ENCODE data around the gene AK5.
A peak's percentile ranks its signal among the peaks of the same experiment; 100 is the strongest.

Gene AK5

DNA sequence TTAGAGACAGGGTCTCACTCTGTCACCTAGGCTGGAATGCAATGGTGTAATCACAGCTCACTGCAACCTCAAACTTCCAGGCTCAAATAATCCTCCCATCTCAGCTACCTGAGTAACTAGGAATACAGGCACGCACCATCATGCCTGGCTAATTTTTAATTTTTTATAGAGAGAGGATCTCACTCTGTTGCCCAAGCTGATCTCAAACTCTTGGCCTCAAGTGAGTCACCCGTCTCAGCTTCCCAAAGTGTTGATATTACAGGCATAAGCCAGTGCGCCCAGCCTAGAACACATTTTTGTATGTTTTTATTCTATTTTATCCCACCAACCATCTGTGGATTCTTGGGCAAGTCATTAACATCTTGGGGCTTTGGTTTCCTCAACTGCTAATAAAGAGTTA lies 100.5 kb downstream of the AK5 start:
- Histone ChIP-seq H3K36me3 (ENCODE audit: insufficient read depth, low read length) (peaks cover 7% of the 10 kb centered on the region), H3K4me3 (ENCODE audit: low read length) (no peak overlapping the region), H3K9me3 (replicated peaks; ENCODE audit: low read length) (no peaks in the 10 kb centered on the region), H3K4me2 (ENCODE audit: low read length) (no peak overlapping the region), H3K4me1 (ENCODE audit: control insufficient read depth, insufficient read depth, low read length) (peaks cover 37% of the 10 kb centered on the region), H3K9ac (ENCODE audit: low read depth, low read length) (no peak overlapping the region), H3K27me3 (ENCODE audit: control insufficient read depth, insufficient read depth, low read length) (no peaks in the 10 kb centered on the region)

DNA sequence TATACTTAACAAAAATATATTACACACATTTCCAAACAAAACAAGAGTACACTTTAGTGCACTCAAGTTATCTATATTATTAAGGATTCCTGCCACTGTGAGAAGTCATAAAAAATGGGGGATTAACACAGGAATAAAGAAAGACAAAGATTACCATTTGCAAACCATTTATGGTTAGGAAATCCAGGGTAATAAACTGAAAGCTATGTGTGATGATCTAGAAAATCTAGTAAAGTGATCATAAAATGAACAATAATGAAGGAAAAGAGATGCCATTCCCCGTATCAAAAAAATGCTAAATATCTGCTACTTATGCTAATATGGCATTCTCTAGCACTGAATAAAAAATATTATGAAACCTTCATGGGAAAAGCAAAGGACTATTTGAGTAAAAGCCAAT lies 101.4 kb downstream of the AK5 start:
- no peaks in the 10 kb centered on the region for H3K27me3 ChIP-seq (ENCODE audit: control insufficient read depth, insufficient read depth, low read length)
- H3K9me3 ChIP-seq (replicated peaks; ENCODE audit: low read length) = no peaks in the 10 kb centered on the region
- H3K4me3 ChIP-seq (ENCODE audit: low read length) = no peak overlapping the region
- no peak overlapping the region for H3K9ac ChIP-seq (ENCODE audit: low read depth, low read length)
- H3K4me1 ChIP-seq (ENCODE audit: control insufficient read depth, insufficient read depth, low read length) = peaks cover 37% of the 10 kb centered on the region
- H3K36me3 ChIP-seq (ENCODE audit: insufficient read depth, low read length) = peaks cover 7% of the 10 kb centered on the region
- no peak overlapping the region for H3K4me2 ChIP-seq (ENCODE audit: low read length)

DNA sequence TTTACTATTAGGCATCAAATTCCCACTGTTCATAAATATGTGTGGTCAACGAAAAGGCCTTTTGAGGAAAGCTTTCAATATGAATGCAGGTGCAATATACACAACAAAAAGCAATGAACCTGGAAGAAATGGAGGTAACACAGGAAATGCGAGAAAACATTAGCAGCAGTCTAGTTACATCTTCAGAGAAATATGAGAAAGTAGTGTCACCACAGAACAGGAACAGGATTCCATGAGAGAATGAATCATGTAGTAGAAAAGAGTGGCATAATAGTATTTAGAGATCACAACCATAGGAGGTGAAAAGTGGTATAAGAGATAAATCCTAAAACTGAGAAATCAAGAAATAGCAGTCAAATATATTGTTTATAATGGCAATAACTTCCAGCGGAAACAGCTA lies 103.7 kb downstream of the AK5 start:
- Histone ChIP-seq H3K4me1 (ENCODE audit: control insufficient read depth, insufficient read depth, low read length) (peaks cover 17% of the 10 kb centered on the region), H3K36me3 (ENCODE audit: insufficient read depth, low read length) (peaks cover 8% of the 10 kb centered on the region), H3K9ac (ENCODE audit: low read depth, low read length) (no peak overlapping the region), H3K4me3 (ENCODE audit: low read length) (no peak overlapping the region), H3K9me3 (replicated peaks; ENCODE audit: low read length) (no peaks in the 10 kb centered on the region), H3K4me2 (ENCODE audit: low read length) (no peak overlapping the region), H3K27me3 (ENCODE audit: control insufficient read depth, insufficient read depth, low read length) (no peaks in the 10 kb centered on the region)

DNA sequence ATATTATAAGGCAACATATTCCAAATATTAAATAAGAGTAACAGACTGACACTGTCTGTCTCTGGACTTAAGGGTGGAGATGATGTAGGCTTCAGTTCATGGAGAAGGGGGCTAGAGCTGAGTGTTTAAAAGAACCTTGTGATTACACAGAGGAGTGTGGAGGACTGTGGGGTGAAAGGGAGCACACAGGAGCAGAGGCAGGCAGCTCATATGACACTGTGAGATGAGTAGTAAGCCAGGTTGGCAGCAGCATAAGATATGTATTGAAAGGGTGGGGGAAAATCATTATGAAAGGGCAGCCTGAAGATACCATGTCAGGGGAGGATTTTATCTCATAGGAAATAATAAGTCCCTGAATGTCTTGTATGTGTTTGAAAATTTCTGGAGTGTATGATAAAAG lies 104.5 kb downstream of the AK5 start:
- Histone ChIP-seq H3K4me1 (ENCODE audit: control insufficient read depth, insufficient read depth, low read length) (peaks cover 17% of the 10 kb centered on the region), H3K36me3 (ENCODE audit: insufficient read depth, low read length) (peaks cover 8% of the 10 kb centered on the region), H3K4me3 (ENCODE audit: low read length) (no peak overlapping the region), H3K9ac (ENCODE audit: low read depth, low read length) (no peak overlapping the region), H3K4me2 (ENCODE audit: low read length) (no peak overlapping the region), H3K27me3 (ENCODE audit: control insufficient read depth, insufficient read depth, low read length) (no peaks in the 10 kb centered on the region), H3K9me3 (replicated peaks; ENCODE audit: low read length) (no peaks in the 10 kb centered on the region)

DNA sequence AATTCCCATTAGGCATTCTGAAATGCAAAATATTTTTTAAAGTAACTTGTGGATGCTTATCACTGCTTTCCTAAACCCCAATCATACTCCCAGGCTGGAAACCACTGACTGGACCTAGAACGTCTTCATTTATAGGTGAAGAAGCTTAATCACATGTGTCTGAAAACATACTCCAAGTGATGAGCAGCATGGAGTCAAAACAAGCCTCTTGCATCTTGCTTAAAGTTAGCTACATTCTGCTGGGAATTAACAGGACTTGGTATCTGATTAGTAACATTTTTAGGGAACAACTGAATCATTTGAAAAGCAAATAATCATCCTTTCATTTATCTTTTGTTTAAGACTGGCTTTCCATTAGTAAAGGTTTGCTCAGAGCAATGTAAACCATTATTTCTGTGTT lies 105.7 kb downstream of the AK5 start:
- Histone ChIP-seq H3K4me3 (ENCODE audit: low read length) (no peak overlapping the region), H3K4me2 (ENCODE audit: low read length) (no peak overlapping the region), H3K4me1 (ENCODE audit: control insufficient read depth, insufficient read depth, low read length) (peaks cover 15% of the 10 kb centered on the region), H3K9me3 (replicated peaks; ENCODE audit: low read length) (no peaks in the 10 kb centered on the region), H3K9ac (ENCODE audit: low read depth, low read length) (no peak overlapping the region), H3K36me3 (ENCODE audit: insufficient read depth, low read length) (peaks cover 5% of the 10 kb centered on the region), H3K27me3 (ENCODE audit: control insufficient read depth, insufficient read depth, low read length) (no peaks in the 10 kb centered on the region)

DNA sequence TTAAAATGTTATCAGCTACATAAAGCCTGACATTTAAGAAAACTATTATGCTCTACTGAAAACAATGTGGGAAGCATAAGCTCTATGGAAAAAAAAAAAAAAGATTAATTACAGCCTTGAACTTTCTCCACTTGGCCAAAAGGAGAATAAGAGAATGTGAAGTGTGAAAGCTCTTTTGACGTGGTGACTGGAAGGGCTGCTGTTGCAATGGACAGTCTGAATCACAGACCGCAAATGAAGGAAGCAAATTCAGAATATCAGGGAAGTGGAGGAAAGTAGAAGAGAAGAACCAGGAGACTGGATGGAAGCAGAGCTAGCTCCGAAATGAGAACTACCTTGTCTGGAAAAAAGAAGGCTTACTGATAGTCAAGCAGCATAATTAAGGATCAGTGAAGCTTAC lies 106.8 kb downstream of the AK5 start:
- Histone ChIP-seq H3K4me2 (ENCODE audit: low read length) (no peak overlapping the region), H3K4me1 (ENCODE audit: control insufficient read depth, insufficient read depth, low read length) (peaks cover 15% of the 10 kb centered on the region), H3K9me3 (replicated peaks; ENCODE audit: low read length) (no peaks in the 10 kb centered on the region), H3K9ac (ENCODE audit: low read depth, low read length) (no peak overlapping the region), H3K4me3 (ENCODE audit: low read length) (no peak overlapping the region), H3K27me3 (ENCODE audit: control insufficient read depth, insufficient read depth, low read length) (no peaks in the 10 kb centered on the region), H3K36me3 (ENCODE audit: insufficient read depth, low read length) (peaks cover 5% of the 10 kb centered on the region)

DNA sequence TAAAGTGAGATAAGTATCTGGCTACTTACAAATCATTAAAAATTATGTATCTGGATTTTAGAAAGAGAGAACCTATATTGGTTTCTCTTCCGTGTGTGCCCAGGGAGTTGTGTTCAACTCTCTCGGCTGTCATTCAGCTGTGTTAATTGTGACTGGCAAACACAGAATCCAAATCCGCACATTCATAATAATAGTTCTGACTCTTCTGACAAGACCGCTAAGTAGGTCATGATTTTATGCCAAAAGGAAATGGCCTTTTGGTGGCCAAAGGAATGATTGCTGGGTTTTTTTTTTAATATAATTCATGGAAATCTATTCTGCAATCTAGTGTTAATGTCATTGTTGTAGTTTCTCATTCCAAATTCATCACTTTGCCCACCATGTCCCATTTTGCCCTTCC lies 110.7 kb downstream of the AK5 start:
- Histone ChIP-seq H3K4me3 (ENCODE audit: low read length) (no peak overlapping the region), H3K9me3 (replicated peaks; ENCODE audit: low read length) (no peaks in the 10 kb centered on the region), H3K9ac (ENCODE audit: low read depth, low read length) (no peak overlapping the region), H3K27me3 (ENCODE audit: control insufficient read depth, insufficient read depth, low read length) (no peaks in the 10 kb centered on the region), H3K36me3 (ENCODE audit: insufficient read depth, low read length) (peaks cover 5% of the 10 kb centered on the region), H3K4me1 (ENCODE audit: control insufficient read depth, insufficient read depth, low read length) (peaks cover 36% of the 10 kb centered on the region), H3K4me2 (ENCODE audit: low read length) (no peak overlapping the region)

DNA sequence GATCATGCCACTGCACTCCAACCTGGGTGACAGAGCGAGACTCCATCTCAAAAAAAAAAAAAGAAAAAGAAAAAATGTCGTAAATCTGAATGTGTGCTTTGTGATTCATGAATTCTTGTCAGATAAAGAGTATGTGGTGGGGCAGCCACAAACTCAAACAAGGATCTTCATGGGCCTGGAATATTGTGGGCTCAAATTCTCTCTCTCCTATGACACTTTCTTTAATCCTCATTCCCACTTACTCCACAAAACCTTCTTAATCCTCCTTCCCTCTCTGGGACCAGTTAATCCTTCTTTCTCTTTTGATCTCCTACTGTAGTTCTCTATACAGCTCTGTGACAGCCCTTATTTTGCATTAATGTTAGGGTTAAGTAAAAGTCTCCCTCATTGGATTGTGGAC lies 112.3 kb downstream of the AK5 start:
- no peak overlapping the region for H3K4me3 ChIP-seq (ENCODE audit: low read length)
- H3K4me1 ChIP-seq (ENCODE audit: control insufficient read depth, insufficient read depth, low read length) = peaks cover 44% of the 10 kb centered on the region
- peak overlapping the region; percentile 41 for H3K4me2 ChIP-seq (ENCODE audit: low read length)
- H3K27me3 ChIP-seq (ENCODE audit: control insufficient read depth, insufficient read depth, low read length) = no peaks in the 10 kb centered on the region
- H3K9me3 ChIP-seq (replicated peaks; ENCODE audit: low read length) = no peaks in the 10 kb centered on the region
- H3K9ac ChIP-seq (ENCODE audit: low read depth, low read length) = peak overlapping the region; percentile 15
- peaks cover 1% of the 10 kb centered on the region for H3K36me3 ChIP-seq (ENCODE audit: insufficient read depth, low read length)

DNA sequence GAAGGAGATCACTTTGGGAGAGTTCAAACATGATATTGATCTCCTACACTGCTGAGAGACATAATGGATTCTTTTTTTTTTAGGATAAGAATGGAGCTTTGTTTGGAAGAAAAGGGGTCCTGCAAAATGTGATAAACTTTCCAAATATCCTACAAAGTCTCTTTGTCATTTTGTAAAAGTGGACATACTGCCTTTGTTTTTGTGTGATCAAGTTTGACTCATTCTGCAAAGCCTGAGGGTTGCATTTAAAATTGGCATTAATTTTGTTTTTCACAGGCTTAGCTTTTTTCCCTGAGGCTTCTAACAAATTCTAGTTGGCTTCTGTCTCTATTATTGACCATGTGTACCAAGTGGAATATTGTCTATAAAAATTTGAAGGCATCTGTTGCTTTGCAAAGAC lies 113.2 kb downstream of the AK5 start:
- Histone ChIP-seq H3K9ac (ENCODE audit: low read depth, low read length) (peak overlapping the region; percentile 15), H3K9me3 (replicated peaks; ENCODE audit: low read length) (no peaks in the 10 kb centered on the region), H3K4me3 (ENCODE audit: low read length) (no peak overlapping the region), H3K27me3 (ENCODE audit: control insufficient read depth, insufficient read depth, low read length) (no peaks in the 10 kb centered on the region), H3K36me3 (ENCODE audit: insufficient read depth, low read length) (no peaks in the 10 kb centered on the region), H3K4me1 (ENCODE audit: control insufficient read depth, insufficient read depth, low read length) (peaks cover 49% of the 10 kb centered on the region), H3K4me2 (ENCODE audit: low read length) (no peak overlapping the region)

DNA sequence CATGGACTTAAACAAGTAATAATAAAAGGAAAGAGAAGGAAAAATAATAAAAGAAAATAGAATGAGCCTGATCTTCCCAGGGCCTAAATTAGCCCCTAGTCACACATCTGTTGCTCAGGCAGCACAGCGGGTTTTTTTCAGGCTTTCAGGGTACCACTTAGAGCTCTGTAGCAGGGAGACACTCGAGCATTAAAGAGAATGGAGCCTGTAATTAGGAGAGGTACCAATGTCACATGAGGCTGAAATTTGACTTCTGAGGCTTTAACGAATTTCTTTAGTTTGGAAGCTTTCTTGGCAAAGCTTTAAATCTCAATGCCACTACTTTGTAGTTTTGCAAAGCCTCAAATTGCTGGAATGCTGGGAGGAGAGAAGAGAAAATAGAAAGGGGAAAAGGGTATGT lies 116.3 kb downstream of the AK5 start:
- H3K27me3 ChIP-seq (ENCODE audit: control insufficient read depth, insufficient read depth, low read length) = no peaks in the 10 kb centered on the region
- H3K9ac ChIP-seq (ENCODE audit: low read depth, low read length) = peak overlapping the region; percentile 18
- peaks cover 46% of the 10 kb centered on the region for H3K4me1 ChIP-seq (ENCODE audit: control insufficient read depth, insufficient read depth, low read length)
- no peaks in the 10 kb centered on the region for H3K9me3 ChIP-seq (replicated peaks; ENCODE audit: low read length)
- H3K36me3 ChIP-seq (ENCODE audit: insufficient read depth, low read length) = no peaks in the 10 kb centered on the region
- H3K4me2 ChIP-seq (ENCODE audit: low read length) = no peak overlapping the region
- H3K4me3 ChIP-seq (ENCODE audit: low read length) = no peak overlapping the region

DNA sequence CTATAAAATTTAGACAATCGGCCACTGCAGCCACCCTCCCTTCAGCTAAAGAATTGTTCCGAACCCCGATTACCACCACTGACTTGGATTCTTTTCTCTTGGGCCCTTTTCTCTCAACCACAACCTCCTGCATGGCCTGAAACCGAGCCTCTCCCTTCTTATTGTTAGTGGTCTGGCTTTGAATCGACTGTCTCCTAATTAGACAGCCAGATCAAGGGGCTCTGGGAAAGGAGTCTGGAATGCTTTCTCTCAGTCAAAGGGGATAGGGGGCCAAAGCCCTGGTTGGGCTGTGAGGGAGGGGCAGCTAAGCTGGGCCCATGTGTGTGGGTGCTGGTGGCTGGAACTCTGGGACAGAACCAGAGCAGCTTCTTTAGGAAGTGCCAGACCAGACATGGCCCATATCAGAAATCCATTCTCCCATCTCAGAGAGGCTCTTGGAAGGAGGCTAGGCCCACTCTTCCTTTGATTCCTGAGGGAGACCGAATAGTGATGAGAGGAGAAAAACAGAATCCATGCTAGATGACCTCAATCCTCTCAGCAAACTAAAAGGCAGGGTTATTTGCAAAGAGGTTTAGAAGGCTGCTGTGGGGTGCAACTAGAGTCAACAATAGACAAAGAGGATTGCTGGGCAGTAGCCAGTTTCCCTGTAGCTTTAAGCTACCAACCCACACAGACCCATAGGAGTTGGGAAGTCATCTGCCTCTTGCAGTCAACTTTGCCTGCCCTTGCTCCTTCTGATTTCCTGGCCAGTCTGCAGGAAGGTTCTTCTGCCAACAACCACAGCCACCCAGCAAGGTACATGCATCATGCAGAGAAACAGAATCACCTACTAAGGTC lies 117.6 kb downstream of the AK5 start:
- Histone ChIP-seq H3K4me2 (ENCODE audit: low read length) (no peak overlapping the region), H3K4me1 (ENCODE audit: control insufficient read depth, insufficient read depth, low read length) (peaks cover 39% of the 10 kb centered on the region), H3K9me3 (replicated peaks; ENCODE audit: low read length) (no peaks in the 10 kb centered on the region), H3K4me3 (ENCODE audit: low read length) (no peak overlapping the region), H3K9ac (ENCODE audit: low read depth, low read length) (no peak overlapping the region), H3K36me3 (ENCODE audit: insufficient read depth, low read length) (peaks cover 3% of the 10 kb centered on the region), H3K27me3 (ENCODE audit: control insufficient read depth, insufficient read depth, low read length) (no peaks in the 10 kb centered on the region)

DNA sequence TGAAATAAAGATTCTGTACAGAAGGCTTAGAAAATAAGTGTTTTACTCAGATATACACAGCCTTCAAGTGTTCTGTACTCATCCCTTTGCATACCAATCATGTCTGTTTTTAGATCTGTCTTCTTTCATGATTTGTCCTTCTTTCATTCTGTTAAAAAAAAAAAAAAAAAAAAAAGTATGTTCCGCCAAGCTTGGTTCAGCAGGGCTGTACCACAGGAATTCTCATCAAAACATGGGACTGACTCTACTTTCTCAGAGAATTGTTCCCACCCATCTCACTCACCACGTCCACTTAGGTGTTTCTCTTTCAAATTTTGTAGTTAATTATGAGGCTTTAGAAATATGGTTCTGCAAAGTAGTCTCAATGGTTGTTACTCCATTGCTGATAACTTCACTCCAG lies 119.0 kb downstream of the AK5 start:
- peaks cover 31% of the 10 kb centered on the region for H3K4me1 ChIP-seq (ENCODE audit: control insufficient read depth, insufficient read depth, low read length)
- H3K9me3 ChIP-seq (replicated peaks; ENCODE audit: low read length) = no peaks in the 10 kb centered on the region
- H3K4me3 ChIP-seq (ENCODE audit: low read length) = no peak overlapping the region
- peaks cover 3% of the 10 kb centered on the region for H3K36me3 ChIP-seq (ENCODE audit: insufficient read depth, low read length)
- no peak overlapping the region for H3K4me2 ChIP-seq (ENCODE audit: low read length)
- no peak overlapping the region for H3K9ac ChIP-seq (ENCODE audit: low read depth, low read length)
- no peaks in the 10 kb centered on the region for H3K27me3 ChIP-seq (ENCODE audit: control insufficient read depth, insufficient read depth, low read length)

Measured in skeletal muscle satellite cell (primary cell).